ENCODE measurements around the gene CCDC82.

GRCh38 chr11:96338910-96339705 lies 50.6 kb downstream of the CCDC82 start:
- TF ChIP-seq HMGXB4 (CRISPR knock-in tag; IDR thresholded peaks at IDR 0.05; ENCODE audit: borderline replicate concordance) (no peak), CTCF (IDR thresholded peaks at IDR 0.05) (no peak), TP53 (CRISPR knock-in tag; IDR thresholded peaks at IDR 0.05) (no peak), POLR2A (IDR thresholded peaks at IDR 0.05; ENCODE audit: low read length) (no peak), GATA3 (IDR thresholded peaks at IDR 0.05; ENCODE audit: borderline replicate concordance) (no peak), EP300 (IDR thresholded peaks at IDR 0.05) (no peak), NPAS2 (CRISPR knock-in tag; IDR thresholded peaks at IDR 0.05; ENCODE audit: borderline replicate concordance) (no peak)

Data from A549 (cell line).